NT2/D1 (cell line): ENCODE results near the gene CD47.

Source experiments
- SUZ12 ChIP-seq: IDR thresholded peaks from 2 replicates; pipeline ENCODE4 v1.6.1; 2011; ENCODE audit not compliant: insufficient read length, insufficient read depth; ENCODE audit errors: extremely low read depth
- ZNF274 ChIP-seq: IDR thresholded peaks from 2 replicates; pipeline ENCODE4 v1.6.1; 2011; ENCODE audit warnings: mild to moderate bottlenecking, low read depth, low read length

GRCh38 chr3:108090701-108091497 is at the start of gene CD47:
- TF ChIP-seq SUZ12, result no peak
- TF ChIP-seq ZNF274, result no peak
